GM19023 (cell line): ENCODE measurements around the gene CERS5.
A peak's percentile ranks its signal among the peaks of the same experiment; 100 is the strongest.

Source experiments
- ATAC-seq: cut with Tn5 transposase; IDR thresholded peaks from one replicate; pipeline ENCODE4 v1.9.1; 2021; ENCODE audit warnings: mild to moderate bottlenecking, moderate library complexity; ENCODE audit not compliant: unreplicated experiment

The CERS5 gene, protein sequence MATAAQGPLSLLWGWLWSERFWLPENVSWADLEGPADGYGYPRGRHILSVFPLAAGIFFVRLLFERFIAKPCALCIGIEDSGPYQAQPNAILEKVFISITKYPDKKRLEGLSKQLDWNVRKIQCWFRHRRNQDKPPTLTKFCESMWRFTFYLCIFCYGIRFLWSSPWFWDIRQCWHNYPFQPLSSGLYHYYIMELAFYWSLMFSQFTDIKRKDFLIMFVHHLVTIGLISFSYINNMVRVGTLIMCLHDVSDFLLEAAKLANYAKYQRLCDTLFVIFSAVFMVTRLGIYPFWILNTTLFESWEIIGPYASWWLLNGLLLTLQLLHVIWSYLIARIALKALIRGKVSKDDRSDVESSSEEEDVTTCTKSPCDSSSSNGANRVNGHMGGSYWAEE

DNA sequence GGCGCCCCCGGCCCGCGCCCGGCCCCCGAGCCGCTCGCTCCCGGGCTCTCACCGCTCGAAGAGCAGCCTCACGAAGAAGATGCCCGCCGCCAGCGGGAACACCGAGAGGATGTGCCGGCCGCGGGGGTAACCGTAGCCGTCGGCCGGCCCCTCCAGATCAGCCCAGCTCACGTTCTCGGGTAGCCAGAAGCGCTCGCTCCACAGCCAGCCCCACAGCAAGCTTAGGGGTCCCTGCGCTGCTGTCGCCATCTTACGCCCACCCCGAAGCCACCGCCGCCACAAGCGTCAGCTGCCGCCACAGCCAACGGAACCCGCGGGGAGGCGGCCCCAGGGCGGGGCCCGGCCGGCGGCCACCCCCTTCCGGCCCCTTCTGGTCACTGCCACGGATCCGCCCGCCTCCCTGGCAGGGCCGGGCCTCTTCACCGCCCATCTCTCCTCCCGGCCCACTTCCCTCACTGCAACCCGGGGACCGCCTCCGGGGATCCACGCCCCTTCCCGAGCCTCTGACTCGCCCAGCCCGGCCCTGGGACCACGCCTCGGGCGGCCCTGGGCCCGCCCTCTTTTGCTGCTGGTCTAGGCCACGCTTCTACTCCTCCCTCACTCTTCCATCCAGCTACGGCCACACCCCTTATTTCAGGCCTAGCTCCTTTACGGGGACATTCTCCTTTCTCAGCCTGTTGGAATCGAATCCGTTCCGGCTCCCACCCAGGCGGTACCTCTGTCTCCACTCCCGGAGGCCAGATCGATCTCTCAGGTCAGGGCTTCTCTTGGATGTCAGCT, at the start of gene CERS5:
TSS of gene CERS5 (minus strand) at position 321 of the 780 bp plus-strand sequence. CDS start at position 249, 72 bp downstream.
- ATAC-seq, result peak; percentile 96

DNA sequence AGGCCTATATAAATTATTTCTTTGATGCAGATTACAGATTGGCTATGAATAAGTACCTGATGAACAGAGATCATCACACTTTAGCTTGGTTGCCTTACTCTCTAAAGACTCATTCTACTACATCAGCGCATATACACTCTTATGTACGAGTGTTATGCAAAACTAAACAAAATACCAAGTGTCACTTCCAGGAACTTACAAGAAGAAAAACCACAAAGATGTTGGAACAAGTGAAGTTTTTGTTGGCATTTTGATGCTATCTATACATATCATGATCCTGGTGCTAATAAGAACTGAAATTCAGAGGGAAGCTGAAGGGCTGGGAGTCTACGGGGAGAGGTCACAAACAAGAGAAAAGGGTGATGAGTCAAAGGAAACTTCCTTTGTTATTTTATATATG, 47.9 kb upstream of the CERS5 start:
- ATAC-seq, result no peak

DNA sequence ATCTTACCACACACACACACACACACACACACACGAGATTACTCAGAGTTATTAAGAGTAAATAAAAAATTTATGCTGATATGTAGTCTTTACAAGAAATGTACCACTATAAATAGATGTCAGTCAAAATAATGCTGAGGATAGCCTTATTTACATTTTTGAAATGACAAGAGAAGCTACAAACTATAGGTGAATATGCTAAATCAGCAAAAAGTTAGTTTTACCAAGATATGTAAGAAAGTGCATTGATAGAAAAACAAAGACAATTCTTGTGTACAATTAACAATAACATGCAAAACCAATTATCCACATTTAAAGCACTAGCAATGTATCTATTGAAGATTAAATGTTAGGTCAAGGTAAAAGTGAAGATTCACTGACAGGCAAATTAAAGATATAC, 46.8 kb upstream of the CERS5 start:
- ATAC-seq, result no peak

DNA sequence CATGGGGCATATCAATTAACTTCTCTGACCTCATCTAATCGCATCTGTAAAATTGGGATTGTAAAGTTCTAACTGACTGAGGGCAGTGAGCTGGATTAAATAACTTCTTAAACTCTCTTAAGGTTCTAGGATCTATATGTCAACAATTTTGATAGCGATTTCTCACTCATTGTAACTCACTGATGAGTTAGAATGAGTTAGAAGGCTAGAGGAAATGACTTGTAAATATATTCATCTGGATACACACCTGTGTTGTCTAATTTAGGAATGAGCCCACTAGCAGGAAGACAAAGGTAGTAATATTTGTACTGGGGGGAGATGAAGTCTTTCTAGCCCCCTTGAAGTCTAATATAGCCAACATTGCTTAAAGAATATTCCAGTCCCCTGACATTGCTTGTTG, 46.3 kb upstream of the CERS5 start:
- ATAC-seq, result no peak

DNA sequence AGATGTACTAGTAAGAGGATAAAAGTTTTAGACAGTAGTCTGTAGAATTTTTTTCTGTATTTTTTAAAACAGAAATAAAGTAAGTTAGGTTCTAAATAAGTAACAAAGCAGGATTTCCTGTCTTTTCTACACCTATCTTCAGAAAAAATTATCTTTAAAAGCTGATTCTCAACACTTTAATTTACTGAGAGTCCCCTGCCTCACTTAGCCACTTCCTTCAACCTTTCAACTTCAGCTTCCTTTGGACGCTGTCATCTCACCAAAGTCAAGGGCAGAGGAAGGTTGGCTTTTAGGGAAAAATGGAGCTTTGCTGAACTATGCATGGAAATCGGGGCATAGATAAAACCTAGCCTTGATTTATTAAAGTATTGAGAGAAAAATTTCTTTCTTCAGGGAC, 44.9 kb upstream of the CERS5 start:
- ATAC-seq, result no peak

DNA sequence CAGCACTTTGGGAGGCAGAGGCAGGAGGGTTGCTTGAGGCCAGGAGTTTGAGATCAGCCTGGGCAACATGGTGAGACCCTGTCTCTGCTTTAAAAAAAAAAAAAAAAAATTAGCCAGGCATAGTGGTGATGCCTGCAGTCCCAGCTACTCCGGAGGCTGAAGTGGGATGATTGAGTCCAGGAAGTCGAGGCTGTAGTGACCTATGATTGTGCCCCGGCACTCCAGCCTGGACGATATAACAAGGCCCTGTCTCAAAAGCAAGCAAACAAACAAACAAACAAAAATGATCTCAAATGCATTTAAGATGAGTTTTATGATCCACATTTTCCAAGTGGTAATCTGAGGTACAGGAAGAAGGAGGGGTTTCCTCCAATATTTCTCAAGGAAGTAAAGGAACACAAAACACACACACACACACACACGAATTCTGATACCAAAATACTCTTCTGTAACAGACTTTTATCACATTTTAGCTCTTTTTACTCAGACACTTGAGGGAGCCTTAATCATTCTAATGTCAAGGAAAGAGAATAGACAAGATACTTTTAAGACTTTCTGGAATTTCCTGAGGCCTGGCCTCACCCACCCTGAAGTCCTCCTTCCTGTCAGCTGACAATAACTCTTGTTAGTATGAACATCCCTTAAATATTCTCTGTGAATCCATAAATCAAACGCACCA, 44.4 kb upstream of the CERS5 start:
- ATAC-seq, result no peak

DNA sequence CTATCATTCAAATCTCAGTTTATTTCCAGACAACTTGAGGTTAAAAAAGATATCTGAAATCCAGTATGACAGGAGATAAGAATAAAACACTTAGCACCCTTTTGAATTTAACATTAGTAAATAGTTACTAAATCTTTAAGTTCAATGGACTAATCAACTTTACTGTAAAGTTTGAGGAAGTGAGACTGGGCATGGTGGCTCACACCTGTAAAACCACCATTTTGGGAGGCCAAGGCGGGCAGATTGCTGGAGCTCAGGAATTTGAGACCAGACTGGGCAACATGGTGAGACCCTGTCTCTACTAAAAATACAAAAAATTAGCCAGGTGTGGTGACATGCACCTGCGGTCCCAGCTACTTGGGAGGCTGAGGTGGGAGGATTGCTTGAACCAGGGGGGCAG, 40.3 kb upstream of the CERS5 start:
- ATAC-seq, result no peak

DNA sequence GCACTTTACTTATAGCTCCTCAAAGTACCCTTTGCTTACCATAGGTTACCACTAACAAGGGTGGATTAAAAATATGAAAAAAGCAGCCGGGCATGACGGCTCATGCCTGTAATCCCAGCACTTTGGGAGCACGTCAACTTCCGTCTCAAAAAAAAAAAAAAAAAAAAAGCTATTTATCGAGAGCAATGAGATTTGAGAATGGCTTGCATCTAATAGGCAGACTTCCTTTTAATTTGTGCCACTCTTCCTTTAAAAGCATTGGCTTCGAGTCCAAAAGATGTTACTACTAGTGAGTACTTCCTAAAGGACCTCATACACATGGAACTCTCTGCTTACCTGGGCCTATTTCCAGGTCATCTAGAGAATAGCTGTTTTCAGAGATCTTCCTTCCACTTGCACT, 38.5 kb upstream of the CERS5 start:
- no peak for ATAC-seq

DNA sequence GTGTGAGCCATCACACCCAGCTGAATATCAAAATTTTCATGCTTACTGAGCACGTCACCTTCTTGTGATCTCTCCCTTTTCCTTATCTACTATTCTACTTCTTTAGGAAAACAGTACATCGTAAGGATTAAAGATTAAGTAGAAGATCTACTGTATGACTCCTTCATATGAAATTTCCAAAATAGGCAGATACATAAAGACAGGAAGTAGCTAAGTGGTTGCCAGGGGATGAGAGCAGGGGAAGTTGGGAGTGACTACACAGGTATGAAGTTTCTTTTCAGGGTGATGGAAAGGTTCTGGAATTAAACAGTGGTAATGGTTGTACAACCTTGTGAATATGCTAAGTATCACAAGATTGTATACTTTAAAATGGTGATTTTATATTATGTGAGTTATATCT, 36.5 kb upstream of the CERS5 start:
- no peak for ATAC-seq

DNA sequence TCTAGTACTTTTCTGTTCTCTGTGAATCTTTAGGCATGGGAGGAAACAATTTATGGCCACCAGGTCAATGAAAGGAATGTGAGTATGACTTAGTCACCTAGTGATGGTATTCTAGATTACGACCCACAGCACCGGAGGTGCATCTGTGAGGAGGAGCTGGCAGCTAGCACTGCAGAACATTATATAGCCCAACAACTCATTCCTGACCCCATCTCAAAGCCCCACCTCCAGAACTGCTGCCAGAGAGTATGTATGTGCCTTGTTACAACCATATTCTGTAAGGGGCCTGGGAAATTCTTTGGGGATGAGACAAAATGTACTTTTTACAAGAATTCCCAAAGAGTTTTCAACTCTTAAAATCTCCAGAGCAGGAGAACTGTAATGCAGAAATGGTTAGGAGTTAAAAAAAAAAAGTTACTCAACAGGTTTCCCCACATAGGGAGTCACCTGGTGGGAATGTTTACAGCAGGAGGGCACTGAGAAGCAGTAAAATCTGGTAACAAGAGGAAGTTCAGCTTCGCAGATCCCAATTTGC, 34.9 kb upstream of the CERS5 start:
- ATAC-seq, result no peak

DNA sequence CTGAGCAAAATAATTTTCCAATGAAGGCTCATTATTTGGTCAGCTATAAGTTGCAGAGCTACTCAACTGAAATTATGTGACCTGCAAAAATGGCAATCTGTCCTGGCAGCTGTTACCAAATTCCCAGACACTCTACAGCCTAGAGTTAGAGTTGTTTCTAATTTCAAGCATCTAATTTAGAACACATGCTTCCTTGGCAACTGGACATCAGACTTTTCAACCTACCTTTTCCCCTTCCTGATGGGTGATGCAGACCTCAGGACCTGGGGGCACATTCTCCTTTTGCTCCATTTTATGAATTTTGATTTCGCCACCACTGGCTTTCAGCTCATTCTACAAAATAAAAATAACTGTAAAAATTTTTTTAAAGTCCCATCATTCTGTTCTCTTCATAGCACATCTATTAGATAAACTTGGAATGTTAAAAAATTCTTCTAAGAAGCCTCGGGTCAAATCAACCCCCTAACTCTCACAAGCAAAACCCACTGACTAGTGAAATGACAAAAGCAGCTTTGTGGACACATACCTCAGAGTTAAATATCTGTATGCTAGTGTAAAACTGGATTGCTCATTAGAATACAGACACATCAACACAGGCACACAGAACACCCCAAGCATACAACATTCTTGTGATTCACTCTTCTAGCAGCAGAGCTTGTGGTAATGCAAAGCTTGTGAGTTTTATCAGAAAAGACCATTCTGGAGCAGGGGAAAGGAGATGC, 33.5 kb upstream of the CERS5 start:
- ATAC-seq, result no peak

DNA sequence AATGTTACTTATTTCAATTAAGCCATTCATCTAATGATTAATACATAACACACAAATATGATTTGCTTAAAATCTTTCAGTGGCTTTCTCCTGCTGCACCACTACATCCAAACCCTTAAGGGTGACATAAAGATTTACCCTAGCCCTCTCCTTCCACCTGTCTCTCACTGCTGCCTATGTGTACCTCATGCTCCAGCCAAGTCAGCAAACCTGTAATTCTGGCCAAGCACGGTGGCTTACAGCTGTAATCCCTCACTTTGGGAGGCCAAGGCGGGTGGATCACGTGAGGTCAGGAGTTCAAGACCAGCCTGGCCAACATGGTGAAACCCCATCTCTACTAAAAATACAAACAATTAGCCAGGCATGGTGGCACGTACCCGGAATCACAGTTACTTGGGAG, 31.7 kb upstream of the CERS5 start:
- no peak for ATAC-seq

DNA sequence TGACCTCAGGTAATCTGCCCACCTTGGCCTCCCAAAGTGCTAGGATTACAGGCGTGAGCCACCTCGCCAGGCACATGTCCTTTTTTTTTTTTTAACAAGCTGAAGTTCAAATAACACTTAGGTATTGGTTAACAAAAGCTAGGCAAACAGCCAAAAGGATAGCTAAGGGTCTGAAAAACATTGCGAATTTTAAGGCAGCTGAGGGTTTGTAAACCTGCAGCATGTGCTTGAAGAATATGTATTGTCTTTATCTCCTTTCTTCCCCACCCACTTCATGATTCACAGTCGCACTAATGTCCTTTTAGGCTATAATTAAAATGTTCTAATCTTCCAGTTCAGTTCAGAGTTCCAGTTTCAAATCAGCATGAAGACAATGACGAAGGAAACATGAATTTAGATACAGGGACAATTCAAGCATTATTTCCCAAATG, 30.1 kb upstream of the CERS5 start:
- no peak for ATAC-seq

DNA sequence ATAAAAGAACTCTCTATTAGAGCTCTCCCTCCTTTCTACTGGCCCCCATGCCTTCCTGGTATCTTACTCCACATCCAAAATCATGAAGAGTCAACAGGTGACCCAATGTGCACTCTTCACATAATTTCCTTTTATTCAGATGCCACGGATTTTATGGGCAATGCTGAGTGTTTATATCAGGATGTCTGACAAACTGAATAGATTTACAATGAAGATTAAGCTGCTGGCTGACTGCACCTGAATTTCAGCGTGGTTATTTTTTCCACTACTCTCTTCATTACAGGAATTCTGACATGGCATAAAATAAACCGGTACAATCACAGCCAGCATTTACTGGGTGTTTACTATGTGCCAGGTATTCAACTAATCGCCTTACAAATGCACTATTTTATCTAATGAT, 29.4 kb upstream of the CERS5 start:
- no peak for ATAC-seq

DNA sequence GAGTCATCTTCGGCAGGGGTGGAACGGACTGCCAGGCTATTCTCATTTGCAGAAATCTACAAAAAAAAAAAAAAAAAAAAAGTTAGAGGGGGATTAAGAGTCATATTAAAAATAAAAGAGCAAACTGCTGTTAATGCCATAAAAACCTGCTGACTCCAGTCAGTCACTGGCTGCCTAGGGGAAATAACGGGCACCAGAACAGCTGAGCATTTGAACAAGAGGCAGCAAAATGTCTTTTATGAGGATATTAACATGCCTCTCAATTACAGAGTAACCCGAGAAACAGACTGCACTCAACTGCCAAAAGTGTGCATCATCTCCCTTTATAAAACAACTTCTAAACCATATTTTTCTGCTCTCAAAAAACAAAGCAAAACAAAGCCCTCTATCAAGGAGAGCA, 28.7 kb upstream of the CERS5 start:
- ATAC-seq, result no peak

DNA sequence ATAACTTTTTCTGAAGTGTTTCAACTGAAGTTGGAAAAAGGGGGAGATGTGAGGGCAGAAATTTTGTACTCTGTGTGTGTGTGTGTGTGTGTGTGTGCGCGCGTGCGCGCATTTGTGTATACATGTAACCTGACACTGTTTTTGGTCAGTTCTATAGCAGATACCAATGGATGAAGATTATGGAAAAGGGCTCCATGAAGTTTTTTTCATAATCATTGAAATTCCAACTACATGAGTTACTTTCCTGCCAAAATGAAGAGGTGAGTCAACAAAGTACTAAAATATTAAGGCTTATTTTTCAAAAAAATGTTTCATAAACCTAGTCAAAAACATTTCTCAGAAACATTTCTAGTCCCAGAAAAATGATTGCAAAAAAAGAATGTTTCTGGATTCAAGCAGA, 25.7 kb upstream of the CERS5 start:
- no peak for ATAC-seq

DNA sequence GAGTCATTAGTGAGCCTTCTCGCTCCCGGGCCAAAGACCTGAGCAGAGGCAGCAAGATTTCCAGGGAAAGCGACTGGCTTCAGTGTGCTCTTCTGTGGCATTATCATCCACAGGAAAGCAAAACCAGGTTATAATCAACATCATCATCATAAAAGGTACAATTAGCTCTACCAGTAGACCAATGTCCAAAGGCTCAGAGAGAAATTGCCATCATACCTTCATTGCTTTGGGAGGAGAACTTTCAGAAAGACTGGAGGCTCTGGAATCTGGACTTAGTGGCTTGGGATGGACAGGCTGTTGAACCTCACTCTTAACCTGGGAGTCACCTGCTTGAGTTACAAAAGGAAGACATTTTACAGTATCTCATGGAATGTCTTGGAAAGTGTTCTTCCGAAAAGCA, 25.1 kb upstream of the CERS5 start:
- ATAC-seq, result no peak

DNA sequence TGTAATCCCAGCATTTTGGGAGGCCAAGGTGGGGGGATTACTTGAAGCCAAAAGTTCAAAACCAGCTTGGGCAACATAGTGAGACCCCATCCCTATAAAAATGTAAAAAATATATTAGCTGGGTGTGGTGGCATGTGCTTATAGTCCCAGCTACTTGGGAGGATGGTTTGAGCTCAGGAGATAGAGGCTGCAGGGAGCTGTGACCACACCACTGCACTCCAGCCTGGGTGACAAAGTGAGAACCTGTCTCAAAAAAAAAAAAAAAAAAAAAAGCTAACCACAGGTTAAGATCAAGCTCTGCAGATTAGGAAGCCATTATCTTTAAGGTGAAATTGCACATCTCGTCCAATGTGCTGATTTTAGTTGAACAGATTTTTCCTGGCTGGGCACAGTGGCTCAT, 23.7 kb upstream of the CERS5 start:
- ATAC-seq, result no peak

DNA sequence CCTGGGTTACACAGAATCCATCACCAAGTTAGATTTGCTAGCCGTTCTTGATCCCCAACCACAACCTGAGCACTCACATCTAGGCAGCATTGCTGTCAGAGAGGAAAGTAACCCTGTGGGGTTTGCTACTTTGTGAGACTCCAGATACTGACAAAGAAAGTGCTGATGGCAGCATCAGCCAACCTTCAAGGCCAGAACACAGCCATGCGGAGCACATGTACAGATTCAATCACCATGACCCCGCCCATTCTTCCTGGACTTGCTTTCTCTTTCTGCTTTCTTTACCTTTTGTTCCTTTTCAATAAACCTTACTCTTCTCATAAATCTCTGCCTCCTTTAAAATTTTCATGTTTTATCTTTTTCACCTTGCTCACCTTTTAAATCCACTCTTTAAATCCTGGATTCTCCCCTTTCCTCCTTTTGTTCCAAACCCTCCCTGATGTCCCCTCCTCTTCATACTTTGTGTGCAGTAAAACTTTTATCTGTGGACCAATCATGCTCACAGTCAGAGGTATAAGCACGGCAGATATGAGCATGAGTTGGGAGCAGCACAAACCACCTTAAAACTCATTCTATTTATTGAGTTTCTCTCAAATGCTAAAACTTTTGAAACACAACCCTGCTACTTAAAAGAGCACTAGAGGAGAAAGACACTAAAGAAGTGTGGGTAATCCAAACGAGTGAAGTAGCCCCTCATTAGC, 21.9 kb upstream of the CERS5 start:
- ATAC-seq, result no peak

DNA sequence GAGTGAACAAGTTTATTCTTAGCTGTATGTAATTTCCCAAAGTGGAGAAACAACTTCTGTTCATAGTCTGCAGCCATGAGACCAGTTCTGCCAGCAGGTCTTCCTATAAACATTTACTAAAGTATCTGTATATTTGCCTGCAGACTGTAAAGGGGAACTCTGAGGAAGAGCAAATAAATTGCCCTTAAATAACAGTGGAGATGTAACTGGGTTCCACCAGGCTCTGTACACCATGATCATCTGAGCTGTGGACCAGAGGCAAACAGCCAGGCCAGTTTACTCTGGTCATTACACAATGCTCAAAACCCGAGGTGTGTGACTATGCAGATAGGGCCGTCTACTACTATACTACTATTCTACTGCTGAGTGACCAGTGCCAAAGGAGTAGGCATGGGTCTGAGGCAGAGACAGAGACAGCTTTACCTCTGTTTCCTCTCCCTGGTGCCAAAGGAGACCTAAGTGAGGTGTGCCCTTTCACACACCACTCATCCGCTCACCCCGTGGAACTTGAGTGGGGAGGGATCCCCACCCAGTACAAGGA, 21.1 kb upstream of the CERS5 start:
- ATAC-seq, result no peak
